Common myeloid progenitor, CD34-positive (primary cell): Measurements from ENCODE around the gene DUSP16.

Experiments used
- CTCF ChIA-PET: fragments of 350-600 bp; sonication (Branson Sonifier 250); formaldehyde crosslinking; loops from one replicate; lab custom pipeline; 2021; ENCODE audit warnings: antibody characterized with exemption; lab: Charles Lee
- POLR2A ChIA-PET: fragments of 350-600 bp; sonication (Branson Sonifier 250); formaldehyde crosslinking; loops from one replicate; lab custom pipeline; 2021; ENCODE audit warnings: antibody characterized with exemption; lab: Charles Lee
- DNase-seq, 3 donors: peaks; one replicate each; pipeline versions ENCODE4 v3.0.0 to v3.0.0-alpha.2; 2013
- H3K27ac ChIP-seq, 2 experiments: 1 replicate in 1 of 2; 2 replicates in 1 of 2; pipeline ENCODE4 v1.7.0; 2013; ENCODE audit warnings: inconsistent platforms in 2 of 2, low read length in 2 of 2, mild to moderate bottlenecking in 2 of 2, low read depth in 1 of 2, moderate library complexity in 1 of 2; ENCODE audit not compliant: severe bottlenecking in 2 of 2, insufficient read depth in 1 of 2, poor library complexity in 1 of 2
- H3K27me3 ChIP-seq, 5 experiments: replicated peaks in 2 of 5; 1 replicate in 3 of 5; 2 replicates in 2 of 5; pipeline versions ENCODE4 v1.6.1 to v1.7.0; 2013; ENCODE audit warnings: low read length in 4 of 5, mild to moderate bottlenecking in 2 of 5, moderate library complexity in 2 of 5, inconsistent platforms in 1 of 5; ENCODE audit not compliant: insufficient read depth in 5 of 5, control insufficient read depth in 4 of 5
- H3K36me3 ChIP-seq, 4 experiments: 1 replicate in 2 of 4; 2 replicates in 2 of 4; pipeline versions ENCODE4 v1.6.1 to v1.7.0; 2013; ENCODE audit warnings: low read length in 3 of 4, control low read depth in 1 of 4, mild to moderate bottlenecking in 1 of 4; ENCODE audit not compliant: control insufficient read depth in 4 of 4, insufficient read depth in 4 of 4
- H3K4me1 ChIP-seq, 4 experiments: 1 replicate in 3 of 4; 2 replicates in 1 of 4; pipeline versions ENCODE4 v1.6.1 to v1.7.1; 2013; ENCODE audit warnings: low read length in 3 of 4, mild to moderate bottlenecking in 3 of 4, control low read depth in 1 of 4, inconsistent platforms in 1 of 4, moderate library complexity in 1 of 4; ENCODE audit not compliant: control insufficient read depth in 4 of 4, insufficient read depth in 4 of 4; ENCODE audit errors: control extremely low read depth in 1 of 4
- H3K4me3 ChIP-seq, 7 experiments: 1 replicate in 4 of 7; 2 replicates in 3 of 7; pipeline versions ENCODE4 v1.5.1 to v1.7.0; 2013; ENCODE audit warnings: mild to moderate bottlenecking in 7 of 7, low read length in 6 of 7, moderate library complexity in 6 of 7, inconsistent platforms in 2 of 7, low read depth in 2 of 7, control low read depth in 1 of 7; ENCODE audit not compliant: insufficient read depth in 4 of 7, control insufficient read depth in 1 of 7; ENCODE audit errors: extremely low read depth in 1 of 7
- H3K9me3 ChIP-seq, 5 experiments: 1 replicate in 4 of 5; 2 replicates in 1 of 5; pipeline versions ENCODE4 v1.6.1 to v1.7.1; 2013; ENCODE audit warnings: low read length in 4 of 5, mild to moderate bottlenecking in 2 of 5, inconsistent platforms in 1 of 5, low read depth in 1 of 5, moderate library complexity in 1 of 5; ENCODE audit not compliant: control insufficient read depth in 4 of 5, insufficient read depth in 2 of 5; ENCODE audit errors: control extremely low read depth in 1 of 5
- WGBS: methylation state at CpG from one replicate; pipeline ENCODE4 v1.1.5; 2013; ENCODE audit not compliant: insufficient coverage; 5-methylcytosine and 5-hydroxymethylcytosine counted together

DUSP16 gene

DNA sequence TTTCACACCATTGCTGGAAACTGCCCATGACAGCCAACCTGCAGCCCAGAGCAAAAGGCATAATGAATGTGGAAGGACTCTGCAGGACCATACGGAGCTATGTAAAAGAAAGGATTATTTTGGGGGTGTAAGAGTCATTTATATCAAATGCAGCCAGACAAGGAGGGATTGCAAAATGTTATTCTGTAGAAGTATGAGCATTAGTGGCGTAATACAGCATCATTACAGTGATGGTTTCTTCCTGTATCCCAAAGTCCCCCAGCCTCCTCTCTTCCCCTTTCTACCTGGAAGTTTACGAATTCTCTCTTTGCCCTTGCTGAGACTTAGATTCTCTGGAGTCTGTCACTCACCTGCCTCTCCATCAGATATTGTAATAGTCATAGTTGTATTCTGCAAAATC, 115.9 kb downstream of the DUSP16 start:
- Histone ChIP-seq H3K36me3 (peaks cover 0 to 4% (median 0%) of the 10 kb centered on the region in 4 experiments), H3K9me3 (no peaks in the 10 kb centered on the region), H3K4me1 (peaks cover 0 to 9% (median 6%) of the 10 kb centered on the region in 4 experiments), H3K27ac (no peak overlapping the region), H3K27me3 (no peaks in the 10 kb centered on the region), H3K4me3 (no peak overlapping the region)
- 100% methylated on average over 2 of the region's 3 CpGs for WGBS
- no peak for DNase-seq
- CTCF ChIA-PET: interaction anchor here (1.2 to 1.4 kb wide), 2 partner anchors 8 to 28 kb away, joined by 4 read pairs; no protein-coding TSS in a partner anchor
- POLR2A ChIA-PET: no interaction called here

GRCh38 chr12:12445882-12446181, 116.8 kb downstream of the DUSP16 start:
- no peak for DNase-seq
- Histone ChIP-seq H3K4me1 (peaks cover 0 to 19% (median 15%) of the 10 kb centered on the region in 4 experiments), H3K27ac (no peak overlapping the region), H3K36me3 (peaks cover 0 to 4% (median 0%) of the 10 kb centered on the region in 4 experiments), H3K27me3 (no peaks in the 10 kb centered on the region), H3K9me3 (no peaks in the 10 kb centered on the region), H3K4me3 (no peak overlapping the region)
- 100% methylated on average over 1 of the region's 2 CpGs for WGBS
- CTCF ChIA-PET: interaction anchor here (0.6 to 1.2 kb wide), 2 partner anchors 23 to 27 kb away, joined by 3 to 4 read pairs; no protein-coding TSS in a partner anchor
- POLR2A ChIA-PET: interaction anchor here (0.7 kb wide), 1 partner anchor 13 kb away, joined by 3 read pairs; no protein-coding TSS in a partner anchor

GRCh38 chr12:12445165-12445881, 117.3 kb downstream of the DUSP16 start:
- H3K4me1 ChIP-seq: peaks cover 0 to 19% (median 16%) of the 10 kb centered on the region in 4 experiments

DNA sequence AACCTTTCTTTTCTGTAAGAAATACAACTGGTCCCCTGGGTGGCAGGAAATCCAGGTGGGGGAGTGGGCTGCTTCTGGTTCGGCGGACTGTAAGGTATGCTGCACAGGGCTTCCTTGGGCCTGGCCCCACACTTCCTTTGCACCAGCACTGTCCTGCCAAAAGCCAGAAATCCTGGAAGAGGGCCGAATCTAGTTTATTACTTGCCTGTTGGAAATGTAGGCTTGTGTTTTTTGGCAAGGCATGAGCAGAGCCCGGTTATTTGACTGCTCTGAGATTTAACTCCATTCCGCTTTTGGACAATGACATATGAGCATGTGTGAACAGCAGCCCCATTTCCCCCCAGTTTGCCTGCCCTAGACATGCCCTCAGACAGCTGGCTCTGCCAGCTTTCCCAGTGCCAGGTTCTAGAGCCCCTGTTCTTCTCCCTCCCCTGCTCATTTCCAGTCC, 119.2 kb downstream of the DUSP16 start:
- DNase-seq: no peak
- H3K9me3 ChIP-seq: no peaks in the 10 kb centered on the region
- no peak overlapping the region for H3K4me3 ChIP-seq
- POLR2A ChIA-PET: no interaction called here
- no peaks in the 10 kb centered on the region for H3K36me3 ChIP-seq
- no peaks in the 10 kb centered on the region for H3K27me3 ChIP-seq
- CTCF ChIA-PET: no interaction called here
- no peak overlapping the region for H3K27ac ChIP-seq
- peaks cover 0 to 19% (median 16%) of the 10 kb centered on the region in 4 experiments for H3K4me1 ChIP-seq
- 93% methylated on average over 2 of the region's 5 CpGs for WGBS

More at GRCh38 chr12:12445165-12445881, 117.3 kb downstream of the DUSP16 start:
- ChIA-PET CTCF (interaction anchor here (0.6 to 1.2 kb wide), 2 partner anchors 23 to 27 kb away, joined by 3 to 4 read pairs; no protein-coding TSS in a partner anchor), POLR2A (interaction anchor here (0.7 kb wide), 1 partner anchor 14 kb away, joined by 3 read pairs; no protein-coding TSS in a partner anchor)
- Histone ChIP-seq H3K27me3 (no peaks in the 10 kb centered on the region), H3K36me3 (peaks cover 0 to 4% (median 0%) of the 10 kb centered on the region in 4 experiments), H3K4me3 (no peak overlapping the region), H3K27ac (no peak overlapping the region), H3K9me3 (no peaks in the 10 kb centered on the region)
- no peak for DNase-seq
- WGBS: 100% methylated on average over 1 of the region's 4 CpGs

GRCh38 chr12:12442548-12443071, 120.1 kb downstream of the DUSP16 start:
- peak in 2 of 3 donors; percentile 50 to 57 for DNase-seq
- peaks cover 0 to 2% (median 0%) of the 10 kb centered on the region in 4 experiments for H3K36me3 ChIP-seq
- WGBS: 100% methylated on average over 3 of the region's 5 CpGs
- H3K27me3 ChIP-seq: no peaks in the 10 kb centered on the region
- ChIA-PET POLR2A (no interaction called here), CTCF (interaction anchor here (2.9 kb wide), 1 partner anchor 13 kb away, joined by 10 read pairs; no protein-coding TSS in a partner anchor)
- no peak overlapping the region for H3K4me3 ChIP-seq
- H3K9me3 ChIP-seq: no peaks in the 10 kb centered on the region
- peak overlapping the region in 1 of 2 experiments; percentile 71 for H3K27ac ChIP-seq
- H3K4me1 ChIP-seq: peaks cover 0 to 19% (median 16%) of the 10 kb centered on the region in 4 experiments

DNA sequence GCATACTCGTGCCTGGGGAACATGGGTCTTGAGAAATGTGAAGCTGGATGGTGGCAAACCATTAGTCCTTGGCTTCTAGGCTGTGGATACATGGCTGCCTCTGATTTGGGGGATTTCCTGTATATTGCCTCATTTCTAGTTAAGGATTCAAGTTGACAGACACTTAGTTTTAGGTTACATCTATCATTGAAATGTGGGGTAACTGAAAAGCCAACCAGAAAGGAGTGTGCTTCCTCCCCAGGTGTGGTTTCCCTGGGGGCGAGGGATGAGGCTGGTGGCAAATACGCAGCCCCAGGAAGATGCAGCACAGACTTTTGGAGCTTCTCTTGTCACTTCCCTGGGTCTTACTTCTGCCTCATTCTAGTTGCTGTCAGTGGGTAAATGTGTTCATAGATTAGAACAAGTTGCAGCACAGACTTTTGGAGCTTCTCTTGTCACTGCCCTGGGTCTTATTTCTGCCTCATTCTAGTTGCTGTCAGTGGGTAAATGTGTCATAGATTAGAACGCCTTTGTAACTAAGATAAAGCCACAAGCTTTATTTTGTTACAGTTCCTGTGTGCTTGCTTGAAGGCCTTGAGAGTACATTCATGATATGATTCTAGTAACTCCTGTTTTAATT, 120.7 kb downstream of the DUSP16 start:
- ChIA-PET POLR2A (no interaction called here), CTCF (interaction anchor here (2.9 kb wide), 1 partner anchor 14 kb away, joined by 10 read pairs; no protein-coding TSS in a partner anchor)
- no peaks in the 10 kb centered on the region for H3K27me3 ChIP-seq
- H3K36me3 ChIP-seq: peaks cover 0 to 4% (median 0%) of the 10 kb centered on the region in 4 experiments
- H3K27ac ChIP-seq: peak overlapping the region in 1 of 2 experiments; percentile 71
- H3K4me3 ChIP-seq: no peak overlapping the region
- no peaks in the 10 kb centered on the region for H3K9me3 ChIP-seq
- peak; percentile 62 to 94 (median 86) for DNase-seq
- H3K4me1 ChIP-seq: peaks cover 0 to 19% (median 16%) of the 10 kb centered on the region in 4 experiments
- WGBS: 48% methylated on average over 3 of the region's 4 CpGs
